ENCODE results near the gene TAX1BP3. TPM values are rescaled to one million over a fixed set of nuclear protein-coding genes. Genes with fewer than 3 reads are reported as not detected.
A peak's percentile ranks its signal among the peaks of the same experiment; 100 is the strongest.

Gene TAX1BP3
- total and polyA plus RNA-seq, 2 of the 4 experiments (the other 2 are of a cell fraction): 146 to 176 TPM

DNA sequence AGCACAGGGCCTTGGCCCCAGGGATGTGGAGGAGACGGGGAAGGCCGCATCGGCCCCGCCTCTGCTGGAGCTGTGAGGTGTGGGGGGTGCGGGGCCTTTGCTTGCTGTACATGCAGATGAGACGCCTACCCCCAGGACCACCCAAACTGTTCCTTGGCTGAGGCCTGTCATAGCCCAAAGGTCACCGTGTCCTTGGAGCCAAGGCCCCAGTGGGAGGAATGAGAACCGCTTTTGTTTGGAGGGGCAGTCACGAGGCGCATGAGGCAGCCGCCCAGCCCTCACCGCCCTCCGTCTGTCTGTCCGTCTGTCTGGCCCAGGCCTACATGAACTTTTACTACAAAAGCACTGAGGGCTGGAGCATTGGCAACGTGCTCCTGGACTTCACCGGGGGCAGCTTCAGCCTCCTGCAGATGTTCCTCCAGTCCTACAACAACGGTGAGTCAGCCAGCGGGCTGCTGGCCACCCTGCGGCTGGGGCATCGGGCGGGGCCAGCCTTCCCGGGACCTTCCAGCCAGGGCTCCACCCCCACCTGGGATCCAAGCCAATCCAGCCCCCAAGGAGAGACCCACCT, 8.8 kb downstream of the TAX1BP3 start:
- in situ Hi-C loops (cut with MboI; ENCODE audit: low sequenced_read_pairs): no loop called here
- no TSS peak for BruUV-seq (replicated peaks)

More for the DNA sequence above, 8.8 kb downstream of the TAX1BP3 start:
- H2BK15ac ChIP-seq (ENCODE audit: low read depth, low read length): no peak overlapping the region
- ChIA-PET POLR2A (ENCODE audit: unreplicated experiment) (interaction anchor here (0.6 kb wide), 1 partner anchor 58 kb away, joined by 3 read pairs; no protein-coding TSS in a partner anchor), CTCF (no interaction called here)
- peaks cover 0 to 28% of the 10 kb centered on the region in 2 experiments; a peak in 2 of 4 replicates for H3K79me1 ChIP-seq (ENCODE audit: low read depth in 1 of 2, low read length in 2 of 2)
- H3K9ac ChIP-seq (ENCODE audit: low read depth, low read length): no peak overlapping the region
- TF ChIP-seq MAZ (IDR thresholded peaks at IDR 0.05; ENCODE audit: borderline replicate concordance, low read depth, low read length): peak; percentile 66; the same call in 1 of the 2 replicates
- no peak for TF ChIP-seq MAFK (IDR thresholded peaks at IDR 0.05; ENCODE audit: low read depth, low read length)
- TF ChIP-seq CHD1 (IDR thresholded peaks at IDR 0.05; ENCODE audit: low read depth, low read length): no peak
- no peak for TF ChIP-seq NFE2L2 (IDR thresholded peaks at IDR 0.05; ENCODE audit: low read depth, low read length)
- peak; percentile 61; the same call in 1 of the 2 replicates for TF ChIP-seq FOS (IDR thresholded peaks at IDR 0.05; ENCODE audit: low read depth, low read length)
- TF ChIP-seq RAD21 (IDR thresholded peaks at IDR 0.05; ENCODE audit: low read length): no peak
- TF ChIP-seq, protein P1, sequence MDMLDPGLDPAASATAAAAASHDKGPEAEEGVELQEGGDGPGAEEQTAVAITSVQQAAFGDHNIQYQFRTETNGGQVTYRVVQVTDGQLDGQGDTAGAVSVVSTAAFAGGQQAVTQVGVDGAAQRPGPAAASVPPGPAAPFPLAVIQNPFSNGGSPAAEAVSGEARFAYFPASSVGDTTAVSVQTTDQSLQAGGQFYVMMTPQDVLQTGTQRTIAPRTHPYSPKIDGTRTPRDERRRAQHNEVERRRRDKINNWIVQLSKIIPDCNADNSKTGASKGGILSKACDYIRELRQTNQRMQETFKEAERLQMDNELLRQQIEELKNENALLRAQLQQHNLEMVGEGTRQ (IDR thresholded peaks at IDR 0.05; ENCODE audit: low read depth, low read length): 0 out of 2 replicates have a peak, but pooled peaks have one; percentile 14
- no peak for TF ChIP-seq RCOR1 (IDR thresholded peaks at IDR 0.05; ENCODE audit: insufficient replicate concordance, low read length)
- TF ChIP-seq POLR2A (IDR thresholded peaks at IDR 0.05; ENCODE audit: low read depth, low read length): no peak
- TF ChIP-seq, protein P2, sequence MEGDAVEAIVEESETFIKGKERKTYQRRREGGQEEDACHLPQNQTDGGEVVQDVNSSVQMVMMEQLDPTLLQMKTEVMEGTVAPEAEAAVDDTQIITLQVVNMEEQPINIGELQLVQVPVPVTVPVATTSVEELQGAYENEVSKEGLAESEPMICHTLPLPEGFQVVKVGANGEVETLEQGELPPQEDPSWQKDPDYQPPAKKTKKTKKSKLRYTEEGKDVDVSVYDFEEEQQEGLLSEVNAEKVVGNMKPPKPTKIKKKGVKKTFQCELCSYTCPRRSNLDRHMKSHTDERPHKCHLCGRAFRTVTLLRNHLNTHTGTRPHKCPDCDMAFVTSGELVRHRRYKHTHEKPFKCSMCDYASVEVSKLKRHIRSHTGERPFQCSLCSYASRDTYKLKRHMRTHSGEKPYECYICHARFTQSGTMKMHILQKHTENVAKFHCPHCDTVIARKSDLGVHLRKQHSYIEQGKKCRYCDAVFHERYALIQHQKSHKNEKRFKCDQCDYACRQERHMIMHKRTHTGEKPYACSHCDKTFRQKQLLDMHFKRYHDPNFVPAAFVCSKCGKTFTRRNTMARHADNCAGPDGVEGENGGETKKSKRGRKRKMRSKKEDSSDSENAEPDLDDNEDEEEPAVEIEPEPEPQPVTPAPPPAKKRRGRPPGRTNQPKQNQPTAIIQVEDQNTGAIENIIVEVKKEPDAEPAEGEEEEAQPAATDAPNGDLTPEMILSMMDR (conservative IDR thresholded peaks at IDR 0.05; ENCODE audit: low read depth, low read length): no peak
- TF ChIP-seq MXI1 (IDR thresholded peaks at IDR 0.05; ENCODE audit: borderline replicate concordance, low read depth, low read length): peak; percentile 76
- TF ChIP-seq, protein P3, sequence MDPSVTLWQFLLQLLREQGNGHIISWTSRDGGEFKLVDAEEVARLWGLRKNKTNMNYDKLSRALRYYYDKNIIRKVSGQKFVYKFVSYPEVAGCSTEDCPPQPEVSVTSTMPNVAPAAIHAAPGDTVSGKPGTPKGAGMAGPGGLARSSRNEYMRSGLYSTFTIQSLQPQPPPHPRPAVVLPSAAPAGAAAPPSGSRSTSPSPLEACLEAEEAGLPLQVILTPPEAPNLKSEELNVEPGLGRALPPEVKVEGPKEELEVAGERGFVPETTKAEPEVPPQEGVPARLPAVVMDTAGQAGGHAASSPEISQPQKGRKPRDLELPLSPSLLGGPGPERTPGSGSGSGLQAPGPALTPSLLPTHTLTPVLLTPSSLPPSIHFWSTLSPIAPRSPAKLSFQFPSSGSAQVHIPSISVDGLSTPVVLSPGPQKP (IDR thresholded peaks at IDR 0.05; ENCODE audit: borderline replicate concordance, low read depth, low read length): no peak
- TF ChIP-seq BHLHE40 (IDR thresholded peaks at IDR 0.05; ENCODE audit: low read depth, low read length): 0 out of 2 replicates have a peak, but pooled peaks have one; percentile 6
- H4K20me1 ChIP-seq (ENCODE audit: insufficient read depth, low read length): peaks cover 39% of the 10 kb centered on the region
- H2AK5ac ChIP-seq (ENCODE audit: low read depth, low read length): peak overlapping the region; percentile 20
- H2AFZ ChIP-seq (replicated peaks; ENCODE audit: low read length, poor library complexity): peak overlapping the region; percentile 16
- no peak overlapping the region for H2BK20ac ChIP-seq (ENCODE audit: low read depth, low read length)
- intact Hi-C loops (cut with micrococcal nuclease) (no loop called here), dilution Hi-C loops (cut with HindIII; ENCODE audit: low sequenced_read_pairs, unreplicated experiment) (no loop called here)
- no peak overlapping the region for H4K5ac ChIP-seq (ENCODE audit: low read depth, low read length)
- peak; percentile 83 for DNase-seq
- peak overlapping the region; percentile 52; the same call in 1 of the 2 replicates for H3K14ac ChIP-seq (replicated peaks; ENCODE audit: low read depth, low read length)
- ATAC-seq (ENCODE audit: low read depth): peak; percentile 77
- no CpG with 5 or more reads among the region's 22 CpGs for WGBS, 2 experiments (ENCODE audit: extremely low coverage in 2 of 2, insufficient read length in 1 of 2)
- no peak overlapping the region; the same call in 1 of the 2 replicates for H3K56ac ChIP-seq (ENCODE audit: extremely low read depth, insufficient read depth, low read length)
- no peaks in the 10 kb centered on the region for H3K27me3 ChIP-seq (ENCODE audit: control insufficient read depth, insufficient read depth, low read length)
- peaks cover 18% of the 10 kb centered on the region for H3K9me1 ChIP-seq (ENCODE audit: insufficient read depth, low read length)
- no peaks in the 10 kb centered on the region for H3K9me3 ChIP-seq (ENCODE audit: control insufficient read depth, insufficient read depth, low read length)
- H3K4me1 ChIP-seq (ENCODE audit: control insufficient read depth, insufficient read depth, low read length): peaks cover 8% of the 10 kb centered on the region
- H3K23ac ChIP-seq (ENCODE audit: low read depth, low read length): no peak overlapping the region
- peak overlapping the region; percentile 62 for H3K4ac ChIP-seq (ENCODE audit: low read depth, low read length)
- peak overlapping the region; percentile 38; the same call in 1 of the 2 replicates for H3K18ac ChIP-seq (ENCODE audit: low read depth, low read length)
- H4K8ac ChIP-seq (ENCODE audit: low read depth in 2 of 2, low read length in 2 of 2): peak overlapping the region in 1 of 2 experiments; percentile 70; a peak in 1 of 4 replicates
- H4K91ac ChIP-seq (ENCODE audit: insufficient read depth, low read depth, low read length): no peak overlapping the region
- no peak overlapping the region for H3K4me3 ChIP-seq (ENCODE audit: insufficient read depth, low read depth, low read length)
- no peak overlapping the region for H3K4me2 ChIP-seq (ENCODE audit: low read depth, low read length)
- H2BK120ac ChIP-seq (ENCODE audit: low read depth, low read length): no peak overlapping the region
- H3K27ac ChIP-seq (ENCODE audit: insufficient read depth, low read length): peak overlapping the region; percentile 66
- peaks cover 35% of the 10 kb centered on the region for H3K36me3 ChIP-seq (ENCODE audit: control insufficient read depth, insufficient read depth, low read length)
- H2BK5ac ChIP-seq (ENCODE audit: low read depth, low read length, poor library complexity, severe bottlenecking): no peak overlapping the region
- peak overlapping the region; percentile 2 for H2AK9ac ChIP-seq (replicated peaks; ENCODE audit: low read depth, low read length, poor library complexity)

All from IMR-90 (cell line).